Astrocyte (in vitro differentiated cells and primary cell): ENCODE data around the gene SPSB1.

Experiments
- EZH2 ChIP-seq: IDR thresholded peaks from 2 replicates; pipeline ENCODE4 v1.6.1; 2012; ENCODE audit warnings: mild to moderate bottlenecking, low read length, inconsistent platforms; ENCODE audit not compliant: insufficient read depth
- TF ChIP-seq, protein P1 (sequence below): IDR thresholded peaks from 2 replicates; pipeline ENCODE4 v1.5.1; 2011; ENCODE audit warnings: low read depth, mild to moderate bottlenecking, inconsistent platforms, low read length, moderate library complexity; ENCODE audit not compliant: insufficient read depth

DNA sequence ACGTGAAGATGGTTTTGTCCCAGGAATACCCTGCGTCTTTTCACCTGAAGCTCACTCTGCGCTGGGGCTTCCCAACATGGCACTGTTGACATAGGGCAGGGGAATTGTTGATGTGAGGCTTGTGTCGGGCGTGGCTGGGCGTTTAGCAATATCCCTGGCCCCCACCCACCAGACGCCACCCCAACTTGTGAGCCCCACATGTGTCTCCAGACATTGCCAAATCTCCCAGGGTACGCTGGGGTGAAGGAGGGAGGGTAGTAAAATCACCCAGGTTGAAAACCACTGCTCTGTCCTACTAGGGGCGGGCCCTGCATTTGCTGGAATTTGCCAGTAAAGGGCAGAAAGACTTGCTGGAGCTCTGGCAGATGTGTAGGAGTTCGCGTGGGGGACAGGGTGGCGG is 36.0 kb downstream of the SPSB1 start:
- TF ChIP-seq, protein P1, sequence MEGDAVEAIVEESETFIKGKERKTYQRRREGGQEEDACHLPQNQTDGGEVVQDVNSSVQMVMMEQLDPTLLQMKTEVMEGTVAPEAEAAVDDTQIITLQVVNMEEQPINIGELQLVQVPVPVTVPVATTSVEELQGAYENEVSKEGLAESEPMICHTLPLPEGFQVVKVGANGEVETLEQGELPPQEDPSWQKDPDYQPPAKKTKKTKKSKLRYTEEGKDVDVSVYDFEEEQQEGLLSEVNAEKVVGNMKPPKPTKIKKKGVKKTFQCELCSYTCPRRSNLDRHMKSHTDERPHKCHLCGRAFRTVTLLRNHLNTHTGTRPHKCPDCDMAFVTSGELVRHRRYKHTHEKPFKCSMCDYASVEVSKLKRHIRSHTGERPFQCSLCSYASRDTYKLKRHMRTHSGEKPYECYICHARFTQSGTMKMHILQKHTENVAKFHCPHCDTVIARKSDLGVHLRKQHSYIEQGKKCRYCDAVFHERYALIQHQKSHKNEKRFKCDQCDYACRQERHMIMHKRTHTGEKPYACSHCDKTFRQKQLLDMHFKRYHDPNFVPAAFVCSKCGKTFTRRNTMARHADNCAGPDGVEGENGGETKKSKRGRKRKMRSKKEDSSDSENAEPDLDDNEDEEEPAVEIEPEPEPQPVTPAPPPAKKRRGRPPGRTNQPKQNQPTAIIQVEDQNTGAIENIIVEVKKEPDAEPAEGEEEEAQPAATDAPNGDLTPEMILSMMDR: no peak
- TF ChIP-seq EZH2: no peak
